ENCODE measurements around the gene TSEN15.

DNA sequence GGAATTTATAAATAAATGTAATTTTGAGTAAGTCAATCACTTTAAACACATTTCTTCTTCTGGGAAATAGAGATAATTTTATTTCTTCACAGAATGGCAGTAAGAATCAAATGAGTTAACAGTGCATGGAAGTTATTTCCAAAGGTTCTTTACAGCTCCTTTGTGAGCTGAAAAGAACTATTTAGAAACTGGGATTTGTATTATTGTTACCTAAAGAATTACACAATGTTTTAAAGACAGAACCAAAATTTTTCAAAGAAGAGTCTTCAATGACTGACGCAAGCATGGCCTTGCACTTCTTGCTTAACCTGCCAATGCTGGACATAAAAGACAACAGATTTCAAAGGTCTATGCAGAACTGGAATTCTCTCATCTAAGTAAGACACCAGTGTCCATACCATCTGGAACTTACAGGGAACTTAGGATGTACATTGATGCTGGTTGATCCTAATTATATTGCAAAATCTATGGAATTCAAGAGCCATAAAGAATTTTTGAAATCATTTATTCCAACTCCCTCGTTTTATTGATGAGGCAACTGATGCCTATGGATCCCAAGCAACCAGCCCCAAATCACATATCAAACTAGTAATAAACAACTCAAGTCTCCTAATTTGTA lies 16.7 kb upstream of the TSEN15 start:
- TF ChIP-seq POLR2A (IDR thresholded peaks at IDR 0.05): no peak
- TF ChIP-seq, protein P1, sequence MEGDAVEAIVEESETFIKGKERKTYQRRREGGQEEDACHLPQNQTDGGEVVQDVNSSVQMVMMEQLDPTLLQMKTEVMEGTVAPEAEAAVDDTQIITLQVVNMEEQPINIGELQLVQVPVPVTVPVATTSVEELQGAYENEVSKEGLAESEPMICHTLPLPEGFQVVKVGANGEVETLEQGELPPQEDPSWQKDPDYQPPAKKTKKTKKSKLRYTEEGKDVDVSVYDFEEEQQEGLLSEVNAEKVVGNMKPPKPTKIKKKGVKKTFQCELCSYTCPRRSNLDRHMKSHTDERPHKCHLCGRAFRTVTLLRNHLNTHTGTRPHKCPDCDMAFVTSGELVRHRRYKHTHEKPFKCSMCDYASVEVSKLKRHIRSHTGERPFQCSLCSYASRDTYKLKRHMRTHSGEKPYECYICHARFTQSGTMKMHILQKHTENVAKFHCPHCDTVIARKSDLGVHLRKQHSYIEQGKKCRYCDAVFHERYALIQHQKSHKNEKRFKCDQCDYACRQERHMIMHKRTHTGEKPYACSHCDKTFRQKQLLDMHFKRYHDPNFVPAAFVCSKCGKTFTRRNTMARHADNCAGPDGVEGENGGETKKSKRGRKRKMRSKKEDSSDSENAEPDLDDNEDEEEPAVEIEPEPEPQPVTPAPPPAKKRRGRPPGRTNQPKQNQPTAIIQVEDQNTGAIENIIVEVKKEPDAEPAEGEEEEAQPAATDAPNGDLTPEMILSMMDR (IDR thresholded peaks at IDR 0.05): no peak
